Fibroblast of the aortic adventitia (primary cell): ENCODE results near the gene FANCD2. TPM values are rescaled to one million over a fixed set of nuclear protein-coding genes. Genes with fewer than 3 reads are reported as not detected.
A peak's percentile ranks its signal among the peaks of the same experiment; 100 is the strongest.
"Not testable (repeated sequence)": the region's sequence is repeated elsewhere in the genome, so short reads cannot be mapped to it uniquely, and the experiment has no call there.

Experiments used
- DNase-seq: peaks from one replicate; pipeline ENCODE4 v3.0.0-alpha.2; 2010; ENCODE audit warnings: low read depth
- H3K4me3 ChIP-seq: 2 replicates; pipeline ENCODE4 v1.5.1; 2011; ENCODE audit warnings: low read depth, mild to moderate bottlenecking, control low read depth, low read length, moderate library complexity
- total RNA-seq: library from RNA; depleted of rRNA; stranded (reverse); fragments of >200 nt; gene quantifications from 2 replicates; pipeline ENCODE4 v1.2.3, GENCODE V29; 2012; ENCODE audit warnings: low replicate concordance
- TF ChIP-seq, protein P1 (sequence below): IDR thresholded peaks from 2 replicates; pipeline ENCODE4 v1.5.1; 2011; ENCODE audit warnings: mild to moderate bottlenecking, low read length, control low read depth, inconsistent platforms; ENCODE audit not compliant: insufficient read depth

Gene FANCD2
- total RNA-seq, 1 donor, result 26.8 TPM

DNA sequence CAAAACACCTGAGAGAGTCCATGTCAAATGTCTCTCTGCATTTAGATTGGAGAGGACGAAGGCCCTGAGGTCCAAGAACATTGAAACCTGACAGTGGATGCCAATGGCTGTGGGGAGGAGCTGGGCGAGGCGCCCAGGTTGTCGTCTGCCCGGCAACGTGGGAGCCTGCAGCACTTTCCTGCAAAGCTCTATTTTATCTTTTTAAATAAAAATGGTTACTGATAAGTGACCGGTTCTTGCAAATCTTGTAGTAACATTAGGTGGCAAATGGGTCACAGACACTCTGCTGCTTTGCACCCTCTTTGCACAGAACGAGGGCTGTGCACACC, 19.5 kb upstream of the FANCD2 start:
- TF ChIP-seq, protein P1, sequence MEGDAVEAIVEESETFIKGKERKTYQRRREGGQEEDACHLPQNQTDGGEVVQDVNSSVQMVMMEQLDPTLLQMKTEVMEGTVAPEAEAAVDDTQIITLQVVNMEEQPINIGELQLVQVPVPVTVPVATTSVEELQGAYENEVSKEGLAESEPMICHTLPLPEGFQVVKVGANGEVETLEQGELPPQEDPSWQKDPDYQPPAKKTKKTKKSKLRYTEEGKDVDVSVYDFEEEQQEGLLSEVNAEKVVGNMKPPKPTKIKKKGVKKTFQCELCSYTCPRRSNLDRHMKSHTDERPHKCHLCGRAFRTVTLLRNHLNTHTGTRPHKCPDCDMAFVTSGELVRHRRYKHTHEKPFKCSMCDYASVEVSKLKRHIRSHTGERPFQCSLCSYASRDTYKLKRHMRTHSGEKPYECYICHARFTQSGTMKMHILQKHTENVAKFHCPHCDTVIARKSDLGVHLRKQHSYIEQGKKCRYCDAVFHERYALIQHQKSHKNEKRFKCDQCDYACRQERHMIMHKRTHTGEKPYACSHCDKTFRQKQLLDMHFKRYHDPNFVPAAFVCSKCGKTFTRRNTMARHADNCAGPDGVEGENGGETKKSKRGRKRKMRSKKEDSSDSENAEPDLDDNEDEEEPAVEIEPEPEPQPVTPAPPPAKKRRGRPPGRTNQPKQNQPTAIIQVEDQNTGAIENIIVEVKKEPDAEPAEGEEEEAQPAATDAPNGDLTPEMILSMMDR, result no peak
- no peak for DNase-seq
- no peak overlapping the region for H3K4me3 ChIP-seq

DNA sequence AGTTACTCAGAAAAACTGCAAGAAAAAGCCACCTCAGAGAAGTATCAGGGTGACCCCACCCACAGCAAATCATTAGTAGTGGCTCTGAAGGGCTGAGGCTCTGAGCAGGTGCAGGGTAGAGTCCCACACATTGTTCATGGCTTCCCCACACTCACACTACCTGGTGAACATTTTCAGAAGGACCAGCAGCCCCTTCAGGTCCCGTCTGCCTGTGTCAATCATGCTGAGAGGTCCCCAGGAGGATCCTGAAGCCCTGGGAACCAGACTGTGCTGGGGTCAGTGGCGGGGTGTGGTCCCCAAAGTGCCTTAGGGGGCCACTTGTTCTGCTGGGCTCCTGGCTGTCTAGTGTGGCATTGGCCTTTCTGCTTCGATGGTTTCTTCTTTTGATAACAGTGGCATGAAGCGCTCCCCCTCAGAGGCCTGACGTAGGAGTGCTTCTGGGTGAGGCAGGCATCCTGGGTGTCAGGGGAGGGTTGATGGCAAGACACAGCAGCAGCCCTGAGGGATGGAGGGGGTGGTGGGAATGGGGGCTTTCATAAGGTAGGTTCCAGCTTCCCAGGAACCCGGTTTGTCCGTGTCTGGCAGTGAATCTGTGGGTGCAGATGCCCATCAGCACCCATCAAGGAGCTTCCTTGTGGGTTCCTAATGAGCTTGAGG, 19.0 kb upstream of the FANCD2 start:
- no peak for DNase-seq
- no peak overlapping the region for H3K4me3 ChIP-seq
- TF ChIP-seq, protein P1, result no peak

DNA sequence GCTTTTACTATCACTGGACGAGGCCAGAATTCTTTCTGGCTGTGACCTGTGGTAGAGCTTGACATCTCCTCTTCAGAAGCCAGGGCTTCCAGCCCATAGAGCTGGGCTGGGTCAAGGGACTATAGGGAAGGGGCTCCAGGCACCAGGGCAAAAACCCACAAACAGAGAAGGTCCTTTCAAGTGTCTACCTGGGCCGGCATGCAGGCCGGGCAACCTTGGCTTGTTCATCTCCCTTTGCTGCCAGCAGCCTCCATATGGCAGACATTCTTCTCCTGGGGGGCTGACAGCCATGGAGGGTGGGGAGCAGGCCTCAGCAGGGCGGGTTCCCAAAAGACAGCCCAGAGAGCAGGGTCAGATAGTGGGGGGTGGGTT, 18.0 kb upstream of the FANCD2 start:
- H3K4me3 ChIP-seq, result not testable (repeated sequence)

DNA sequence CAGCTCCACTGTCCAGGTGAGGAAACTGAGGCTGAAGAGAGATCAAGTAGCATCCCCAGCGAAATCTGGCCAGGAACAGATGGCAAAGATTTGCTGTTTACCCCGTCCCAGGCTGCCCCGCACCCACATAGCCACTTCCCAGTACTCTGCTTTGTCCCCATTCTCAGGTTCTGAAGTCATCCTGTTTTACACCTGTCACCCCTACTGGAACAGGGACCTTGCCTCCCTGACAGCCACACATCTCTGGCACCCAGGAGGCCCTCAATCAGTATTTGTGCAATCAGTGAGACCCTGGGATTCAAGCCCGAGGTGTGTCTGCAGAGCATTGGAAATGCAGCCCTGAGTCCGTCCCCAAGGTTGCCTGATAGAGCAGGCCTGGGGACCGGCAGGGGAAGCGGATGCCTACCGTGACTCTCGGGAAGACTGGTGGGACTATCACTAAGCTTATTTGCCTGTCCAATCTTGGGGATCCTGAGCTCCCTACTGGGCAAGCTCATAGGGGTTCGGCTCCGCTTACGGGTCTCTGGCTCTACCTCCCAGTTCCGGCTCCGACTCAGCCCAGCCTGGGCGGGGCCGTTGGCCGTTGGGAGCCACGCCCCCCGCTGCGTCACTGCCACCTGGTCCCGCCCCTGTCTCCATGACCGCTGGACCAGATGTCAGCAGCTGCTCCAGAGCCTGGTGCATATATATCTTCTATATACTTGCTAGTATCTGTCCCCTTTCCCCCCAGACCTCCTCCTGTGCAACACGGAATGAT, 17.5 kb upstream of the FANCD2 start:
- TF ChIP-seq, protein P1, result no peak
- peak overlapping the region; percentile 63 for H3K4me3 ChIP-seq
- peak; percentile 60 for DNase-seq

More for the DNA sequence above, 18.0 kb upstream of the FANCD2 start:
- not testable (repeated sequence) for DNase-seq

DNA sequence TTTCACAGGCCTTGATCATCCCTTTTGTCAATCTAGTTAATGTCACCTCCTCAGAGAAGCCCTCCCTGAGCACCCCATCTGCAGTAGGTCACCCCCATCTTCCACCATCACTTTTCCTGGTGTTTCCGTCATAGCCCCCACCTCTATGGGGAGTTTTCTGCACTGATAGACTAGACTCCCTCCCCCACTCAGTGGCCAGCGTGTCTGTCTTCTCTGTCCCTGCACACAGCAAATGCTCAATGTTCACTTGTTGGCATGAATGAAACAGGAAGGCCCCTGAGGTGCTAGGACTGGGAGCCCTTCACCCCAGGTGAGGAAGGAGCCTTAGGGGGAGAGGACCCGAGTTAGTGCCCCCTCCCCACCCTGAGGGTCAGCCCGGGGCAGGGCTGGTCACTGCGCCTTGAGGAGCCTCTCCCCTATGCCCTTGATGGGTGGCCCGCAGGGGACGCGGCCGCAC, 15.8 kb upstream of the FANCD2 start:
- DNase-seq, result no peak
- H3K4me3 ChIP-seq, result peak overlapping the region; percentile 76
- TF ChIP-seq, protein P1, result no peak

DNA sequence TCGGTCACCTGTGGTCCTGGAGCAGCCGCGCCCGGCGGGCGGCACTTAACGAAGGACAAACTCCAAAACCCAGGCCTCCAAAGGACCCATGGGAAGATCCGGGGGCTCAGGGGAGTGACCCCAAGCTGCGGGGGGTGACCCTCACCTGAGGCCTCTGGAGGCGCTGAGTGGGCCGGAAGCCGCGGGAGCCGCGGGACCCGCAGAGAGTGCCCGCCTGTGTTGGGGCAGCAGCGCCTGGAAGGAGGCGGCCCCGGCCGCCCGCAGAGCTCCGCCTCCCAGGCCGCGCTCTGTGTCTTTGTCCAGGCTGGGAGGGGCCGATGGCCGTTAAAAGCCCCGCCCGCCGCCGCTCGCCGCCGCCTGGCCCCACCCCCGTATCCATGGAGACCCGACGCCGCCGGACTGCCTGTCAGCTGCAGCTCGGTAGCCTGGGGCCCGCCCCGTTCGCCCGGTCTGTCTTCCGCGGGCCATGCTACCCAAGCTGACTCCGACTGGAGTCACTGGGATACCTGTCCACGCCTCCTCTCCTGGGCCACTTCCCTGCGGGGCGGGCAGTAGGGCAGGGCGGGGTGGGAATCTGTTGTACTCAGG, 15.3 kb upstream of the FANCD2 start:
- DNase-seq, result peak; percentile 76
- peak overlapping the region; percentile 76 for H3K4me3 ChIP-seq
- TF ChIP-seq, protein P1, result no peak

DNA sequence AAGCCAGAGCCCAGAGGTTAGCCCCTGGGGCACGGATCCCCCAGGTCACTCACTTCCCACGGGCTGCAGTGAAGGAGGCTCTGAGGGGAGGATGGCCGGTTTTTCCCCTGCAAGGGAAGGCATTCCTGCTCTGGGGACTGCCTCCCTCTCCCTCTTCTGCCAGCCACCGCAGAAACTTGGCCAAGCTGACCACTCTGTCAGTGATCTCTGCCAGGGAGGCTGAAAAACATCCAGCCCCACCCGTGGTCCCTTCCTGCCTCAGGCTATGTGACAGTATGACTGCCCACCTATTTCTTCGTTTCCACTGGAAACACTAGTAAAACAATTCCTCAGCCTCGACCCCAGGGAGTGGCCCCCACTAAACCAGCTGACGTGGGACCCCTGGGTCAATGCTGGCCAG, 14.6 kb upstream of the FANCD2 start:
- H3K4me3 ChIP-seq, result no peak overlapping the region
- DNase-seq, result peak; percentile 47
- TF ChIP-seq, protein P1, result no peak
